22Rv1 (cell line): Measurements from ENCODE around the gene GADL1.

Experiments used
- CTCF ChIP-seq: fragments of 450-650 bp; IDR thresholded peaks from 2 replicates; pipeline ENCODE4 v1.5.1; 2017; ENCODE audit warnings: mild to moderate bottlenecking
- ZFX ChIP-seq: fragments of 450-650 bp; IDR thresholded peaks from 2 replicates; pipeline ENCODE4 v1.6.1; 2017; ENCODE audit warnings: antibody characterized with exemption, borderline replicate concordance

GRCh38 chr3:30819067-30819798 is 75.2 kb downstream of the GADL1 start:
- TF ChIP-seq CTCF = no peak
- no peak for TF ChIP-seq ZFX
